Mucosa of rectum (tissue), 2 donors: ENCODE results near the gene OR6M1.

ENCODE experiments used
- H3K27ac ChIP-seq, 2 donors: one replicate each; pipeline ENCODE4 v1.7.0; 2013; ENCODE audit warnings: inconsistent platforms in 2 of 2, low read depth in 2 of 2, low read length in 2 of 2
- H3K27me3 ChIP-seq, 2 donors: one replicate each; pipeline ENCODE4 v1.7.0; 2013; ENCODE audit warnings: low read length in 2 of 2; ENCODE audit not compliant: control insufficient read depth in 2 of 2, insufficient read depth in 2 of 2
- H3K36me3 ChIP-seq, 2 donors: one replicate each; pipeline ENCODE4 v1.7.0; 2013; ENCODE audit warnings: low read length in 2 of 2; ENCODE audit not compliant: control insufficient read depth in 2 of 2, insufficient read depth in 2 of 2
- H3K4me1 ChIP-seq, 2 donors: one replicate each; pipeline ENCODE4 v1.7.0; 2013; ENCODE audit warnings: low read length in 2 of 2, mild to moderate bottlenecking in 1 of 2; ENCODE audit not compliant: control insufficient read depth in 2 of 2, insufficient read depth in 2 of 2
- H3K4me3 ChIP-seq, 2 donors: one replicate each; pipeline ENCODE4 v1.7.0; 2013; ENCODE audit warnings: low read length in 2 of 2
- H3K9ac ChIP-seq, 2 donors: one replicate each; pipeline ENCODE4 v1.7.0; 2013; ENCODE audit warnings: low read length in 2 of 2, low read depth in 1 of 2, mild to moderate bottlenecking in 1 of 2
- H3K9me3 ChIP-seq, 2 donors: one replicate each; pipeline ENCODE4 v1.7.0; 2013; ENCODE audit warnings: low read length in 2 of 2; ENCODE audit not compliant: control insufficient read depth in 2 of 2
- donor health status: healthy.
- donor health status: Normal muscosa, but diverticular disease.

OR6M1 gene

GRCh38 chr11:123760894-123761293 lies 45.3 kb downstream of the OR6M1 start:
- Histone ChIP-seq H3K27me3 (no peaks in the 10 kb centered on the region), H3K36me3 (no peaks in the 10 kb centered on the region), H3K4me1 (no peaks in the 10 kb centered on the region), H3K4me3 (no peak overlapping the region), H3K9ac (no peak overlapping the region), H3K9me3 (peaks cover 0 to 4% of the 10 kb centered on the region in 2 donors), H3K27ac (no peak overlapping the region)

- Histone ChIP-seq H3K4me1 (no peaks in the 10 kb centered on the region), H3K27me3 (no peaks in the 10 kb centered on the region), H3K36me3 (no peaks in the 10 kb centered on the region), H3K27ac (no peak overlapping the region), H3K9me3 (peaks cover 0 to 4% of the 10 kb centered on the region in 2 donors), H3K9ac (no peak overlapping the region), H3K4me3 (no peak overlapping the region)
Measured at GRCh38 chr11:123757976-123758375, 48.2 kb downstream of the OR6M1 start.

GRCh38 chr11:123755813-123756212 lies 50.3 kb downstream of the OR6M1 start:
- no peaks in the 10 kb centered on the region for H3K4me1 ChIP-seq
- no peaks in the 10 kb centered on the region for H3K36me3 ChIP-seq
- H3K4me3 ChIP-seq = no peak overlapping the region
- no peak overlapping the region for H3K27ac ChIP-seq
- no peak overlapping the region for H3K9ac ChIP-seq
- H3K9me3 ChIP-seq = no peaks in the 10 kb centered on the region
- no peaks in the 10 kb centered on the region for H3K27me3 ChIP-seq
